Endothelial cell of hepatic sinusoid (primary cell): ENCODE measurements around the gene LRRC10.
"Not testable (repeated sequence)": the region's sequence is repeated elsewhere in the genome, so short reads cannot be mapped to it uniquely, and the experiment has no call there.

ENCODE experiments used
- in situ Hi-C: cut with HindIII; loops from 2 replicates; pipeline ENCODE4 v1.10.0; 2017; ENCODE audit warnings: low sequenced_read_pairs

LRRC10 gene

GRCh38 chr12:69620077-69620476, 9.4 kb upstream of the LRRC10 start:
- in situ Hi-C loops = no loop called here

DNA sequence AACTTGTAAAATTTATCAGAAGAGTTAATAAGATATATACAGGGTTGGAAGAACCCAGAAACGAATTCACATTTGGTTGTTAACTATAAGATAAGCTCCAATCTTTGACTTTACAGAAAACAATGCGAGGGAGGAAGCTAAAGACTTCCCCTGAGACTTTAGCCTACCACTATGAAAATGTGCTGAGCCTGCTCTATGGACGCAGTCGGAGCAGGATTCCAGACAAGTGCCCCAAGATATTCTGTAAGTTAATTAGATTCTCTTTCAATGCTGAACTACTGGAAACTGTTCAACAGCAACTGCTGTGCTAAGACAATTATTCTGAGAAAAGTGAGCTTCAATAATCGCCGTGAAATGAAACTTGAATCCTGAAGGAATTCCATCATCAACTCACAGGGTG, 8.3 kb upstream of the LRRC10 start:
- in situ Hi-C loops = no loop called here

GRCh38 chr12:69616025-69616424, 5.3 kb upstream of the LRRC10 start:
- in situ Hi-C loops = no loop called here

- in situ Hi-C loops = no loop called here
These were observed 2.6 kb upstream of the LRRC10 start for GRCh38 chr12:69613351-69613750.

GRCh38 chr12:69610126-69610525, 581 bp downstream of the LRRC10 start:
- in situ Hi-C loops = no loop called here

DNA sequence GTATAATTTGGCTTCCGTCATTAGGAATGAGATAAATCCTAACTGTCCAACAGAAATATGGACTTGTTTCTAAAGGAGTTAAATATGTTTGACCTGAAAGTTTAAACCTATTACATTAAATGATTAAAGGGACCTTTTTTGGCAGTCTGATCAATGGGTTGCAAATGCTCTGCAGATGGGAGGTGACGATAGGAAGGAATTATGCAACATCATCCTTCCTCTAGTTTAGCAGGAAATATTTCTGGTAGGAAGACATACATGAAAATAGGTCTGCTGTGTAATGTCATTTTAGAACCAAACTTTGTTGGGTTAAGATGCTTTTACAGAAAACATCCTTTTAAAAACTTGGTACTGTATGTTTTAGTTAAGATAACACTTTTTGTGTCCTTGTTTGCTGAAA, 2.6 kb downstream of the LRRC10 start:
- in situ Hi-C loops = no loop called here

- in situ Hi-C loops = not testable (repeated sequence)
These were observed 6.4 kb downstream of the LRRC10 start for GRCh38 chr12:69604275-69604674.

DNA sequence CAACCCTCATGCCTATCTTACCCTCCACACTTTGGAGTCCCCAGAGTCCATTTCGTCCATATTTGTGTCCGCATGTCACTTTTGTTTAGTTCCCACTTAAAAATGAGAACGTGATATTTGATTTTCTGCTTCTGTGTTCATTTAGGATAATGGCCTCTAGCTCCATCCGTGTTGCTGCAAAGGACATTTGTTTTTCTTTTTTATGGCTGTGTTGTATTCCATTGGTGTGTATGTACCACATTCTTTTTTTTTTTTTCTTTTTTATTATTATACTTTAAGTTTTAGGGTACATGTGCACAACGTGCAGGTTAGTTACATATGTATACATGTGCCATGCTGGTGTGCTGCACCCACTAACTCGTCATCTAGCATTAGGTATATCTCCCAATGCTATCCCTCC, 7.2 kb downstream of the LRRC10 start:
- in situ Hi-C loops = not testable (repeated sequence)

- in situ Hi-C loops = no loop called here
These were observed 7.8 kb downstream of the LRRC10 start for GRCh38 chr12:69602954-69603353.

DNA sequence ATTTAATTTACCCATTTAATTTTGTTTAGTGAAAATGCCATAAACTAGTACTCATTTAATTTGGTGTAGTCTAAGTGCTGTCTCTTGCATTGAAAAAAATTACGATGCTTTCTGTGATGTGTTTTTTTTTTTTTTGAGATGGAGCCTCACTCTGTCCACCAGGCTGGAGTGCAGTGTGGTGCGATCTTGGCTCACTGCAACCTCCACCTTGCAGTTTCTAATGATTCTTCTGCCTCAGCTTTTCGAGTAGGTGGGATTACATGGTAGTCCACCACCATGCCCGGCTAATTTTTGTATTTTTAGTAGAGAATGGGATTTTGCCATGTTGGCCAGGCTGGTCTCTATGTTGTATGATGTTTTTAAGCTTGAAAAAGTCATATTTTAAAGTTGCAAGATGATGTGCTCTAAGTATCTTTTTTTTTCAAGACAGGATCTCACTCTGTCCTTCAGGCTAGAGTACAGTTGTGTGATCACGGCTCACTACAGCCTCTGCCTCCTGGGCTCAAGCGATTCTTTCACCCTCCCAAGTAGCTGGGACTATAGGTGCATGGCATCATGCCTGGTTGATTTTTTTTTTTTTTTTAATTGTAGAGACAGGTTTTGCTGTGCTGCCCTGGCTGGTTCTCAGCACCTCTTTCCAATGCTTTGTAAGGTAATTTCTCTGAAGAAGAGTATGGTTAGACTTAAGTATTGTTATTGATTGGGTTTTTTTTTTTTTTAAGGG, 8.6 kb downstream of the LRRC10 start:
- in situ Hi-C loops = no loop called here

GRCh38 chr12:69600804-69601203, 9.9 kb downstream of the LRRC10 start:
- in situ Hi-C loops = no loop called here

DNA sequence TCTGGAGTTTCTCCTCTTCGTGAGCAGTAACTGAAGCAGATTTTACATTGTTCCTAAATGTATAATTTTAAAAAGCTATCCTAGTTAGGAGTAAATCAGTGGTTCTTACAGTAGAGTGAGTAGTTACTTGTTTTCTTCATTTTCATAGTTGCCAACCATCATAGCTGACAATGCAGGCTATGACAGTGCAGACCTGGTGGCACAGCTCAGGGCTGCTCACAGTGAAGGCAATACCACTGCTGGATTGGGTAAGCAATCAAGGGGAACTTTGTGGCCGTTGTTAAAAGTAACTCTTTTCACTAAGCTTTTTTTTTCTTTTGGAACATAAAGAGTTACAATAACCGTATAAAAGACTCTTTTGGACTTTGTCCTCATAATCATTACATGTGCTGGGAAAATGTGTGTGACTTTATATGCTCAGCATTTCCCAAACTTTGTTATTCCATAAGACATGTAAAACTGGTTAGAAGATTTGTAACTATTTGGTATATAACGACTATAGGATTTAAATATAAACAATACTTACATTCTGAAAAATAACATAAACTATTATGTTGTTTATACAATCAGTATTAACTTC, 12.4 kb downstream of the LRRC10 start:
- in situ Hi-C loops = no loop called here

DNA sequence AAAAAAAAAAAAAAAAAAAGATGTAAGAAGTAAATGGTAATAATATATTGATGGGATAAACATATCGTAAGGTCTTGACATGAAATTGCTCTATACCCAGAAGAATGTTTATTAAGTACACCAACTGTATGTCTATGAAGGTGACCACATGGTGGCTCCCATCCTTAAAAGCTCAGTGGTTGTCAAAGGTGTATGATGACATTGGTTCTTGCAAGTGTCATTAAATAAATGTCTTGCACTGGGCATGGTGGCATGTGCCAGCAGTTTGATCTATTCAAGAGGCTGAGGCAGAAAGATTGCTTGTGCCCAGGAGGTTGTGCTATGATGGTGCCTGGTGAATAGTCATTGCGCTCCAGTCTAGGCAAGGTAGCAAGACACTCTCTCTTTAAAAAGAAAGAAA, 15.0 kb downstream of the LRRC10 start:
- in situ Hi-C loops = no loop called here

GRCh38 chr12:69589082-69589481, 21.6 kb downstream of the LRRC10 start:
- in situ Hi-C loops = loop anchor here (5.0 to 10.0 kb wide), 2 partner anchors 207 to 314 kb away; no protein-coding TSS in a partner anchor

DNA sequence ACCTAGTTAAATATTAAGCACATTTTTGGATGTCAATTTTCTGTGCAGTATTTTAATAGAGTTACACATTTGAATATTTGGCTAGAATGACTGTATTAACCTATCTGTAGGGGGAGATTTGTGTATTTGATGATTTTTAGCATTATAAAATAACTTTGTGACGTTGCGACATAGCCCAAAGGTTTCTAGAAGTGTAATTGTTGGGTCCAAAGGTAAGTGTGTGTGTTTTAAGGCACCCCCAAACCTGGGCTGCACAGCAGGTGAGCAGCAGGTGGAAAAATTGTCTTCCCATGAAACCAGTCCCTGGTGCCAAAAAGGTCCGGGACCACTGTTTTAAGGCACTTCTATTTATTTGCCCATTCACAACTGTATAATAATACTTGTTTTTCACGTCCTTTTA, 22.2 kb downstream of the LRRC10 start:
- in situ Hi-C loops = loop anchor here (5.0 to 10.0 kb wide), 2 partner anchors 206 to 314 kb away; no protein-coding TSS in a partner anchor

GRCh38 chr12:69585189-69586062, 25.3 kb downstream of the LRRC10 start, which contains the start of gene CCT2:
Gene CCT2 (plus strand): TSS chr12:69585459. CDS start chr12:69585522, 63 bp downstream.
- in situ Hi-C loops = loop anchor here (5.0 to 10.0 kb wide), 2 partner anchors 203 to 311 kb away; no protein-coding TSS in a partner anchor

GRCh38 chr12:69583203-69583602, 27.5 kb downstream of the LRRC10 start:
- in situ Hi-C loops = loop anchor here (10.0 kb wide), 1 partner anchor 308 kb away; no protein-coding TSS in a partner anchor

DNA sequence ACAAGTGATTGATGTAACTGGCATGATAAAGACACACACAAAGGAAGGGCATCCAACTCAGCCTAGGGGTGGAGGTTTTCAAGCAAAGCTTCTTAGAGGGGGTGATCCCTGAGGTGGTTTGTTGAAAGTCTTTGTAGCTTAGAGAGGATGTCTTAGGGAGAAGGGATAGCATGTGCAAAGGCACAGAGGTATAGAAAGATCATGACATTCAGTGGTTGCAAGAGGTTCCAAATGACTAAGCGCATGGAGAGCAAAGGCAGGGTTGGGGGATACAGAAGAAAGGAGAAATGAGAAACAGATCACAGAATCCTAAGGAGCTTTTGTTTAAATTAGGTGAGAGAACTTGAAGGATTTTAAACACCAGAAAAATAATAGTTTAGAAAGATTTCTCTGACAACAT, 30.6 kb downstream of the LRRC10 start:
- in situ Hi-C loops = loop anchor here (10.0 kb wide), 1 partner anchor 305 kb away; no protein-coding TSS in a partner anchor

GRCh38 chr12:69579029-69579428, 31.7 kb downstream of the LRRC10 start:
- in situ Hi-C loops = no loop called here

DNA sequence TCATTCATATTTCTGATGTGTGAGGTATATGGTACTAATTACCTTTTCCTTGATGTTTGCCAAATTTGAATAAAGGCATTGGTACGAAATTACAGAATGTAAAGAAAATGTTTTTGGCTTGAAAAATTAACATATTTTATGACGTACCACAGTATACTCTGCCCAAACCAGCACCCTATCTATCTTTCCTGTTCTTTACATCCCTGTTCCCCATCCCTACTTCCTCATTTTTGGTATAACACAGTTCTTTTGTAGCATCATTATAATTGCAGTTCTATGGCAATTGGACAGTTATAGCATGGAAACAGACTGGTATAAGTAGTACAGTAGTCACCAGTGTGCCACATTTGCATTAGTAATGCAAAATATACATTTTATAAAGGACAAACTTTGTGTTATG, 32.4 kb downstream of the LRRC10 start:
- in situ Hi-C loops = no loop called here

DNA sequence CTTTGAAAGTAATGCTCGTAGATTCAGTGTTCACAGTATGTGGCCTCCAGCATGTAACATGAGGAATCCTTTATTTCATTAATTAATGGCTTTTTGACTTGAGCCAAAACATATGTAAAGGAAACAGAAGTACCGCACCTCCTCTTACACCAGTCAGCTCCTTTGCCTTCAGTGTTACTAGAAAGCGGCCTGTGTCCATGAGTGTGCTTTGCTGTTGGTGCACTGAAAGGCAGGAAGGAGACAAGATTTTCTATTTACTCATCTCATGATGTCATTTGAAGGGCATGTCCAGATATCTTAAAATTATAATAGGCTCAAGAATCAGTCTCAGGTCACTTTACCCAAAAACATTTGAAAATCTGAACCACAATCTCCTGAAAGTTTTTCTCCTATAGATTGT, 35.4 kb downstream of the LRRC10 start:
- in situ Hi-C loops = no loop called here
